HG03442 (cell line): Measurements from ENCODE around the gene MRPL39.

Experiments used
- ATAC-seq: cut with Tn5 transposase; IDR thresholded peaks from one replicate; pipeline ENCODE4 v1.9.1; 2021; ENCODE audit warnings: mild to moderate bottlenecking, moderate library complexity; ENCODE audit not compliant: unreplicated experiment

The MRPL39 gene

GRCh38 chr21:25569711-25570110 is 37.6 kb downstream of the MRPL39 start:
- no peak for ATAC-seq

GRCh38 chr21:25569084-25569483 is 38.2 kb downstream of the MRPL39 start:
- ATAC-seq: no peak

GRCh38 chr21:25568246-25568645 is 39.0 kb downstream of the MRPL39 start:
- ATAC-seq: no peak

- ATAC-seq: no peak
Measured at GRCh38 chr21:25567472-25567871, 39.8 kb downstream of the MRPL39 start.

GRCh38 chr21:25566645-25567044 is 40.6 kb downstream of the MRPL39 start:
- no peak for ATAC-seq

- ATAC-seq: no peak
Measured at GRCh38 chr21:25565272-25566211, 41.7 kb downstream of the MRPL39 start.

- no peak for ATAC-seq
Measured at GRCh38 chr21:25564349-25564948, 42.8 kb downstream of the MRPL39 start.

GRCh38 chr21:25563361-25564116 is 43.7 kb downstream of the MRPL39 start:
- peak; percentile 22 for ATAC-seq

- ATAC-seq: no peak
Measured at GRCh38 chr21:25562660-25563059, 44.6 kb downstream of the MRPL39 start.

GRCh38 chr21:25561668-25562641 is 45.3 kb downstream of the MRPL39 start:
- ATAC-seq: peak; percentile 41

- ATAC-seq: no peak
Measured at GRCh38 chr21:25560891-25561290, 46.4 kb downstream of the MRPL39 start.

- ATAC-seq: no peak
Measured at GRCh38 chr21:25560271-25560685, 47.0 kb downstream of the MRPL39 start.

- ATAC-seq: no peak
Measured at GRCh38 chr21:25559746-25560145, 47.5 kb downstream of the MRPL39 start.

GRCh38 chr21:25558123-25558522 is 49.2 kb downstream of the MRPL39 start:
- no peak for ATAC-seq

- no peak for ATAC-seq
Measured at GRCh38 chr21:25557180-25557579, 50.1 kb downstream of the MRPL39 start.

- no peak for ATAC-seq
Measured at GRCh38 chr21:25556091-25556490, 51.2 kb downstream of the MRPL39 start.

- no peak for ATAC-seq
Measured at GRCh38 chr21:25555492-25555891, 51.8 kb downstream of the MRPL39 start.

- no peak for ATAC-seq
Measured at GRCh38 chr21:25552856-25553255, 54.4 kb downstream of the MRPL39 start.

- ATAC-seq: no peak
Measured at GRCh38 chr21:25551569-25551968, 55.7 kb downstream of the MRPL39 start.

GRCh38 chr21:25550352-25551120 is 56.7 kb downstream of the MRPL39 start:
- no peak for ATAC-seq
